HG02623 (cell line): Measurements from ENCODE around the gene MRPS33.
A peak's percentile ranks its signal among the peaks of the same experiment; 100 is the strongest.

Experiments used
- ATAC-seq: cut with Tn5 transposase; IDR thresholded peaks from one replicate; pipeline ENCODE4 v1.9.1; 2021; ENCODE audit warnings: moderate library complexity; ENCODE audit not compliant: unreplicated experiment

The MRPS33 gene

GRCh38 chr7:141012696-141013344 is 1.9 kb downstream of the MRPS33 start:
- no peak for ATAC-seq

GRCh38 chr7:141012044-141012685 is 2.6 kb downstream of the MRPS33 start:
- peak; percentile 23 for ATAC-seq

GRCh38 chr7:141011443-141011842 is 3.3 kb downstream of the MRPS33 start:
- no peak for ATAC-seq

GRCh38 chr7:141003172-141004065 is 11.3 kb downstream of the MRPS33 start:
- ATAC-seq, result no peak

GRCh38 chr7:141001546-141001945 is 13.2 kb downstream of the MRPS33 start:
- no peak for ATAC-seq

GRCh38 chr7:141001122-141001521 is 13.6 kb downstream of the MRPS33 start:
- ATAC-seq, result no peak

- ATAC-seq, result no peak
Observed at GRCh38 chr7:140998715-140999114, 16.0 kb downstream of the MRPS33 start.

- ATAC-seq, result no peak
Observed at GRCh38 chr7:140992422-140992821, 22.3 kb downstream of the MRPS33 start.

- peak; percentile 66 for ATAC-seq
Observed at GRCh38 chr7:140990193-140990962, 24.4 kb downstream of the MRPS33 start.

GRCh38 chr7:140989068-140989467 is 25.7 kb downstream of the MRPS33 start:
- no peak for ATAC-seq

GRCh38 chr7:140983802-140984201 is 30.9 kb downstream of the MRPS33 start:
- no peak for ATAC-seq

GRCh38 chr7:140982508-140982907 is 32.2 kb downstream of the MRPS33 start:
- ATAC-seq, result no peak

GRCh38 chr7:140981951-140982350 is 32.8 kb downstream of the MRPS33 start:
- no peak for ATAC-seq

- no peak for ATAC-seq
Observed at GRCh38 chr7:140977741-140978140, 37.0 kb downstream of the MRPS33 start.

- ATAC-seq, result no peak
Observed at GRCh38 chr7:140972876-140973829, 41.6 kb downstream of the MRPS33 start.

GRCh38 chr7:140972344-140972743 is 42.4 kb downstream of the MRPS33 start:
- ATAC-seq, result no peak

- ATAC-seq, result no peak
Observed at GRCh38 chr7:140967438-140967837, 47.3 kb downstream of the MRPS33 start.

- no peak for ATAC-seq
Observed at GRCh38 chr7:140966561-140967233, 48.1 kb downstream of the MRPS33 start.

GRCh38 chr7:140961117-140961516 is 53.6 kb downstream of the MRPS33 start:
- no peak for ATAC-seq
